ENCODE measurements around the gene CHST9.

DNA sequence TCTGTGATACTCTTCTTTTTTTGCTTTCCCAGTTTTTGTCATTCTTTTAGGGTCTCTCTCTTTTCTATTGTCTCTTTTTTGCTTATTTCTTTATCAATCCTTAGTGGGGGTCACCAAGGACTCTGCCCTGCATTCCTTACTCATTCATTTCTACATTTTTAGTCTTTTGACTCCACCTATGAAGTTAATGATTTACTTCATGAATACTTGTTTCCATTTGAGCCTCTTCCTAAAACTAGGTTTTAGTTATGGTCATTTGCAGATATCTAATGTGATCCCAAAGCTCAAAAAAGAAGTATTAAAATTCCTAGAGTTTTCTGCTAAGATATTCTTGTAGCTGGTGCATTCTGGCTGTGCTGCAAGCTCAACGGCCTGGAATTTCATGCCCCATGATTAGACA lies 170.3 kb downstream of the CHST9 start:
- TF ChIP-seq, protein P1, sequence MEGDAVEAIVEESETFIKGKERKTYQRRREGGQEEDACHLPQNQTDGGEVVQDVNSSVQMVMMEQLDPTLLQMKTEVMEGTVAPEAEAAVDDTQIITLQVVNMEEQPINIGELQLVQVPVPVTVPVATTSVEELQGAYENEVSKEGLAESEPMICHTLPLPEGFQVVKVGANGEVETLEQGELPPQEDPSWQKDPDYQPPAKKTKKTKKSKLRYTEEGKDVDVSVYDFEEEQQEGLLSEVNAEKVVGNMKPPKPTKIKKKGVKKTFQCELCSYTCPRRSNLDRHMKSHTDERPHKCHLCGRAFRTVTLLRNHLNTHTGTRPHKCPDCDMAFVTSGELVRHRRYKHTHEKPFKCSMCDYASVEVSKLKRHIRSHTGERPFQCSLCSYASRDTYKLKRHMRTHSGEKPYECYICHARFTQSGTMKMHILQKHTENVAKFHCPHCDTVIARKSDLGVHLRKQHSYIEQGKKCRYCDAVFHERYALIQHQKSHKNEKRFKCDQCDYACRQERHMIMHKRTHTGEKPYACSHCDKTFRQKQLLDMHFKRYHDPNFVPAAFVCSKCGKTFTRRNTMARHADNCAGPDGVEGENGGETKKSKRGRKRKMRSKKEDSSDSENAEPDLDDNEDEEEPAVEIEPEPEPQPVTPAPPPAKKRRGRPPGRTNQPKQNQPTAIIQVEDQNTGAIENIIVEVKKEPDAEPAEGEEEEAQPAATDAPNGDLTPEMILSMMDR (IDR thresholded peaks at IDR 0.05) = no peak
- no peak for TF ChIP-seq ZFX (IDR thresholded peaks at IDR 0.05; ENCODE audit: borderline replicate concordance)

Measured in 22Rv1 (cell line).